Retinal pigment epithelial cell (primary cell): ENCODE measurements around the gene CHN1.

ENCODE experiments used
- DNase-seq: peaks from one replicate; pipeline ENCODE4 v3.0.0-alpha.2; 2010; ENCODE audit warnings: low read depth
- H3K4me3 ChIP-seq: 2 replicates; pipeline ENCODE4 v1.5.1; 2011; ENCODE audit warnings: mild to moderate bottlenecking, low read length, control low read depth, moderate library complexity
- TF ChIP-seq, protein P1 (sequence below): conservative IDR thresholded peaks from 2 replicates; pipeline ENCODE4 v1.5.1; 2011; ENCODE audit warnings: low read depth, low read length, control low read depth, inconsistent platforms

The CHN1 gene

DNA sequence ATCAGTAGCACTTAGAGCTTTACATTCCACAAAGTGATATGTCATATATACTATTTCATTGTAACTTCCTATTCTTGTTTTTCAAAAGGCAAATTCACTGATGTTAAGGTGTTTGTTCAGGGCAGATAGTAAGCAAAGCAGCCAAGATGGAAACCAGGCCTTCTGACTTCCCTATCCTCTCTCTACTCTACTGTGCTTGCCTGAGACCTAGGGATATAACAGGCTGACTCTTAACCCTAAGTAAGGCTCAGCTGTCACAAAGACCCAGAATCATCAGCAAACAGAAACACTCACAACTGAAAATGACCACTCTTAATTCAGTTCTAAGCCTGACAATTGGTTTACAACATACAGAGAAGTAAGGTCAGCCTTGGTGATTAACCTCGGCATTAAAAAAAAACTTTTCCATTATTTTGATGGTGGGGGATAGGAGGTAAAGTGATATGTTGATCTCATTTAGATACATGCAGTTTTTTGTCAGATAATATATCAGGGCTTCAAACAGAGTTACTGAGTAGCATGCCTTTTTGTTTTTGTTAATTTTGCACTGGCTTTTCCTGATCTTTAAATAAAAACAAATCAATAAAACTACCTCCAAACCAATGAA lies 145.5 kb downstream of the CHN1 start:
- no peak overlapping the region for H3K4me3 ChIP-seq
- no peak for DNase-seq
- TF ChIP-seq, protein P1, sequence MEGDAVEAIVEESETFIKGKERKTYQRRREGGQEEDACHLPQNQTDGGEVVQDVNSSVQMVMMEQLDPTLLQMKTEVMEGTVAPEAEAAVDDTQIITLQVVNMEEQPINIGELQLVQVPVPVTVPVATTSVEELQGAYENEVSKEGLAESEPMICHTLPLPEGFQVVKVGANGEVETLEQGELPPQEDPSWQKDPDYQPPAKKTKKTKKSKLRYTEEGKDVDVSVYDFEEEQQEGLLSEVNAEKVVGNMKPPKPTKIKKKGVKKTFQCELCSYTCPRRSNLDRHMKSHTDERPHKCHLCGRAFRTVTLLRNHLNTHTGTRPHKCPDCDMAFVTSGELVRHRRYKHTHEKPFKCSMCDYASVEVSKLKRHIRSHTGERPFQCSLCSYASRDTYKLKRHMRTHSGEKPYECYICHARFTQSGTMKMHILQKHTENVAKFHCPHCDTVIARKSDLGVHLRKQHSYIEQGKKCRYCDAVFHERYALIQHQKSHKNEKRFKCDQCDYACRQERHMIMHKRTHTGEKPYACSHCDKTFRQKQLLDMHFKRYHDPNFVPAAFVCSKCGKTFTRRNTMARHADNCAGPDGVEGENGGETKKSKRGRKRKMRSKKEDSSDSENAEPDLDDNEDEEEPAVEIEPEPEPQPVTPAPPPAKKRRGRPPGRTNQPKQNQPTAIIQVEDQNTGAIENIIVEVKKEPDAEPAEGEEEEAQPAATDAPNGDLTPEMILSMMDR = no peak

DNA sequence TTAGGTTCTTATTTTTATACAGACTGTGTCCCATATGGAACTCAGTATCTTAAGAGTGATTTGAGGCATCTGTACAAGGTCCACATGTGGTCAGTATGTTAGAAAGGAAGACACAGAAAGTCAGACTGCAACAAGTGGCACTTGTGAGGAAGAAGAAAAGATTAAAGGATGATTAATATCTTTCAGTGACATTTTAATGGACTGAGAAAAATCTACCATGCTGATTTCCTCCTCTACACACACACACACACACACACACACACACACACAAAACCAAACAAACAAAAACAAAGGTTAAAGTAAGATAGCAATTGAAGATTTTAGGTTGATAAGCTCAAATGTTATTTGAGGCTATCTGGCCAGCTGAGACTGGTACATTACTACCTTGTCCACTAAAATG lies 146.4 kb downstream of the CHN1 start:
- no peak for DNase-seq
- TF ChIP-seq, protein P1 = no peak

DNA sequence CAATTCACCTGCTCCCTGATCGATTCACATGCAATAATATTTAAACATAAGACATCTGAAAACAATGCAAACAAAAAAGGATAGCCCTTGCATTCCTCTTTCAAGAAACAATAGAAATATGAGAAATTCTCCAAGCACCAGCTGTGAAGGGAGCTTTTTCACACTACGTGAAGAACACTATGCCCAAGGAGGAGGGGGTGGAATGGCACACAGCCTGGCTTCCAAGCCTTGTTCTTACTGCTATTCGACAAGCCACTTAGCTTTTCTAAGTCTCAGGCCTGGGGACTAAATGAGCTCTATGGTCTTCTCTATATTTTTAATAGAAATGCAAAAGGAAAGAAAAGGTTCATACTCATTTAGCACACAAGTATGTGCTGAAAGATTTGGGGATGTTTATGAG lies 148.7 kb downstream of the CHN1 start:
- no peak overlapping the region for H3K4me3 ChIP-seq
- TF ChIP-seq, protein P1 = no peak
- DNase-seq = no peak

More for the DNA sequence above, 146.4 kb downstream of the CHN1 start:
- H3K4me3 ChIP-seq = no peak overlapping the region

DNA sequence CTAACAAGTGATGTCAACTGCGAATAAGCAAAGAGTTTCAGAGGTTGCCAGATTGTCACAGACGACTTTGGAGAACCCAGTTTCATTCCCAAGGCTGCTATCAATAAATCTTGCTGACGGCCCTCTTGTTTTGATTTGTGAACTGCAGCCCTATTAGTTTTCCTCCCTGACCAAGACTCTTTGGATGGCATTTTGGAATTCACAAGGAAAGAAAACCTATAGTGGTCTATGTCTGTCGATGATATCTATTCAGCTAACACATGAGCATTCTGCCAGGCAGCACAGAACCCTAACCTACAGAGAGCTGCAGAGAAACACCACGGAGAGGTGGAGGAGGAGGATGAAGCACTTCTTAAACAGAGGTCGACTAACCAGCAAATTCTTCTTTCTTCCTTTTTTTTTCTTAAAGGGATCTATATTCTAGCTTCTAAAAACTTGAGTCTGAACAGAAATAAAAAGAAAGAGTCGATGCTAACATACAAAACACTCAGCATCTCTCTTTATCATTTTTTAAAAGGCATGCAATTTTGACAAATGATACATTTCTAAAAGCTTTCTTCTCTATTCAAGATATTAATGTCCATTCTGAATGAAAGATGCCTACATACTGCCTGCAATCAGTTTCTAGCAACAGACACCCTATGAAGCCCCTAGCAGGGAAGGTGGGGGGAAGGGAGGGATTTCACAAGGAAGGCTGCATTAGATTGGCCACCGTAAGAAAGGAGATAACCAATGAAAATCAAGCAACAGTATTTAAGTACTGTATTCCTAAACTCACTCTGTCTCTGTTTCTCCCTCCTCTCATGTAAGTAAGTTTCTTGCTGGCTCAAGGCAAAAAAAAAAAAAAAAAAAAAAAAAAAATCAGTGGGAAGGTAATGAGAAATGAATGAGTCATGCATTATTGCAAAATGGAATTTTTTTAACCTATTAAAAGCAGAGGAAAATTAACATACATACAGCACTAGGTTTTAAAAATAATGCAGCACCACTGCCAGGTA lies 157.9 kb downstream of the CHN1 start:
- TF ChIP-seq, protein P1 = no peak
- DNase-seq = peak; percentile 76
- peak overlapping the region; percentile 24 for H3K4me3 ChIP-seq

DNA sequence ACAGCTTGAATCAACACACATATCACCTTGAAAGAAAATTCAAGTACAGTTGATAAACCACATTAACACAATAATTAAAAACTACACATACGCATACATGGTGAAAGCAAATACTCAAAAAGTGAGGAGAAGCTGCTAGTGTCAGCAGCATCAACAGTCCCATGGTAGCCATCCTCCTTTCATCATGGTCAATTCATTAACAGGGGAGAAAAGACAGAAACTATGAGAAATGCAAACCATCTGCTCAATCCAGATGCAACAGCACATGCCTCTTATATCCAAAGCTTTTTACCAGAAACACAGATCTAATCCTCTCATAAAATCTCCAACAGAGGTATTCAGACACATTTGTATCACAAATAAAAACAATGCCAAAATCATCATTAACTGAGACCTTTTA lies 159.0 kb downstream of the CHN1 start:
- peak overlapping the region; percentile 0 for H3K4me3 ChIP-seq

DNA sequence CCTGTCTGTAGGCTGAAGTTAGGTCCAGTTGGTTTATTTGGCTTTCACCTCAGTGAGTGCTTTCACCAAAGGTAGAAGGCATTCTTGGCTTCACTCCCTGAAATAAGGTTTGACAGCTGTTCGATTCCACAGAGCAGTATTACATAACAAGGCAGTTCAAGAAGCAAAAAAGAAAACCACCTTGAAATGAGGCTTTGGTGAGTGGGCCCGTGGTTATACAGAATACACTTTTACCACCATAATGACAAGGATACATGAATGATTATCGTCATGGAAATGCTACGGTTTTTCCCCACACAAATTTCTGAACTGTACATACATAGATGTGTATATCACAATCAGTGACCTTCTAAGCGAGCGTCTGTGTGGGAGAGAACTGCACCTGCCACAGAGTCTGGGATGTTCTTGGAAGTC lies 160.9 kb downstream of the CHN1 start:
- no peak for DNase-seq
- TF ChIP-seq, protein P1 = no peak
- no peak overlapping the region for H3K4me3 ChIP-seq

More for the DNA sequence above, 159.0 kb downstream of the CHN1 start:
- DNase-seq = no peak
- TF ChIP-seq, protein P1 = no peak
